NCI-H187 (cell line): Measurements from ENCODE around the gene SGCA.

Experiments used
- DNase-seq, 2 experiments: peaks; one replicate each; lab custom pipeline; 2025; lab: John Stamatoyannopoulos, UW

The SGCA gene

GRCh38 chr17:50134206-50135110, 31.3 kb upstream of the SGCA start:
- DNase-seq, result no peak

GRCh38 chr17:50135316-50136095, 30.3 kb upstream of the SGCA start:
- no peak for DNase-seq

GRCh38 chr17:50136096-50136687, 29.6 kb upstream of the SGCA start:
- no peak for DNase-seq

GRCh38 chr17:50137042-50137441, 28.8 kb upstream of the SGCA start:
- no peak for DNase-seq

GRCh38 chr17:50139185-50139783, 26.5 kb upstream of the SGCA start:
- no peak for DNase-seq

GRCh38 chr17:50139950-50140885, 25.6 kb upstream of the SGCA start:
- no peak for DNase-seq

- no peak for DNase-seq
These were observed 24.6 kb upstream of the SGCA start for GRCh38 chr17:50141026-50141744.

GRCh38 chr17:50141745-50142110, 24.1 kb upstream of the SGCA start:
- no peak for DNase-seq

- no peak for DNase-seq
These were observed 22.2 kb upstream of the SGCA start for GRCh38 chr17:50143461-50144176.

GRCh38 chr17:50144355-50144754, 21.4 kb upstream of the SGCA start:
- DNase-seq, result no peak

GRCh38 chr17:50144845-50145531, 20.8 kb upstream of the SGCA start:
- no peak for DNase-seq

GRCh38 chr17:50145532-50146229, 20.1 kb upstream of the SGCA start:
- no peak for DNase-seq

- no peak for DNase-seq
These were observed 19.4 kb upstream of the SGCA start for GRCh38 chr17:50146230-50146926.

- DNase-seq, result no peak
These were observed 18.7 kb upstream of the SGCA start for GRCh38 chr17:50146927-50147665.

GRCh38 chr17:50147841-50148225, 18.0 kb upstream of the SGCA start:
- no peak for DNase-seq

GRCh38 chr17:50148226-50149090, 17.3 kb upstream of the SGCA start:
- no peak for DNase-seq

- no peak for DNase-seq
These were observed 16.8 kb upstream of the SGCA start for GRCh38 chr17:50149091-50149416.
